ENCODE data around the gene CEP57L1. TPM values are rescaled to one million over a fixed set of nuclear protein-coding genes. Genes with fewer than 3 reads are reported as not detected.

Gene CEP57L1
- total and polyA plus RNA-seq, 2 experiments from 2014 or later = 20.6 to 25.6 TPM

- Histone ChIP-seq H3K36me3 (ENCODE audit: low read depth) (peaks cover 4% of the 10 kb centered on the region; the same call in 1 of the 2 replicates), H3K9me2 (ENCODE audit: insufficient read depth) (no peaks in the 10 kb centered on the region), H4K20me1 (ENCODE audit: insufficient read depth) (no peaks in the 10 kb centered on the region), H2AFZ (no peak overlapping the region), H3K79me2 (ENCODE audit: insufficient read depth) (peaks cover 46% of the 10 kb centered on the region), H3K27ac (no peak overlapping the region), H3F3A (ENCODE audit: insufficient read depth) (peaks cover under 1% of the 10 kb centered on the region; the same call in 1 of the 2 replicates), H3K9ac (no peak overlapping the region), H3K9me3 (ENCODE audit: low read depth) (no peaks in the 10 kb centered on the region), H3K4me1 (ENCODE audit: insufficient read depth) (peaks cover 5% of the 10 kb centered on the region; the same call in 1 of the 2 replicates), H3K27me3 (replicated peaks; ENCODE audit: insufficient read depth) (no peaks in the 10 kb centered on the region), H3K4me2 (ENCODE audit: unreplicated experiment) (no peak overlapping the region), H3K4me3 (no peak overlapping the region)
- in situ Hi-C loops (cut with MboI) = no loop called here
- DNase-seq = no peak
- TF ChIP-seq EZH2 (IDR thresholded peaks at IDR 0.05; ENCODE audit: insufficient read depth, poor library complexity, severe bottlenecking) (no peak), EZH2phosphoT487 (IDR thresholded peaks at IDR 0.05; ENCODE audit: insufficient read depth, low read depth) (no peak)
- WGBS, 2 experiments (ENCODE audit: low coverage in 1 of 2, low lambda C conversion rate in 2 of 2, missing lambda C conversion rate in 2 of 2) = 62 to 76% methylated on average over 5 of the region's 5 CpGs
Observed at GRCh38 chr6:109087661-109088264, 7.5 kb upstream of the CEP57L1 start.

DNA sequence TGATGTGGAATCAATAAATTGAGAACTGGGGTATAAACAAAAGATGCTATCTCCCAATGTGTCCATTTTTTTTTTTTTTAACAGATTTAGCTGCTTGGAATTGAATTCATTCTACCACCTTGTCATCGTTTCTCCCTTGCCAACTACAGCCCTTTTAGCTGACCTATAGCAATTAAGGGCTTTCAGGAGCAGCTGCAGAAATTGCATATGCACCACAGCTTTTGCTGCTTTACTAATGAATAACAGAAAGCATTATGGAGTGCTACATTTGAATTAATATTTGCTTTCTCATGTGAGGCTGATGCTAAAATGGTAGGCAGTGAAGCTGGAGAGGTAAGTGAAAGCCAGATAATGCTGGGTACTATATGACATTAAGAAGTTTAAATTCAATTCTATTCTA lies 6.3 kb upstream of the CEP57L1 start:
- Histone ChIP-seq H3K4me3 (no peak overlapping the region), H2AFZ (no peak overlapping the region), H3K4me2 (ENCODE audit: unreplicated experiment) (no peak overlapping the region), H3K9me2 (ENCODE audit: insufficient read depth) (no peaks in the 10 kb centered on the region), H3F3A (ENCODE audit: insufficient read depth) (0 out of 2 replicates have a peak, but pooled peaks cover 4% of the 10 kb centered on the region), H3K9ac (no peak overlapping the region), H3K4me1 (ENCODE audit: insufficient read depth) (peaks cover 11% of the 10 kb centered on the region; the same call in 1 of the 2 replicates), H3K9me3 (ENCODE audit: low read depth) (no peaks in the 10 kb centered on the region), H3K27ac (no peak overlapping the region), H4K20me1 (ENCODE audit: insufficient read depth) (no peaks in the 10 kb centered on the region), H3K36me3 (ENCODE audit: low read depth) (no peaks in the 10 kb centered on the region), H3K79me2 (ENCODE audit: insufficient read depth) (peaks cover 58% of the 10 kb centered on the region), H3K27me3 (replicated peaks; ENCODE audit: insufficient read depth) (no peaks in the 10 kb centered on the region)
- TF ChIP-seq EZH2 (IDR thresholded peaks at IDR 0.05; ENCODE audit: insufficient read depth, poor library complexity, severe bottlenecking) (no peak), EZH2phosphoT487 (IDR thresholded peaks at IDR 0.05; ENCODE audit: insufficient read depth, low read depth) (no peak)
- WGBS, 2 experiments (ENCODE audit: low coverage in 1 of 2, low lambda C conversion rate in 2 of 2, missing lambda C conversion rate in 2 of 2) = 92% methylated on average over 1 of the region's 1 CpG
- DNase-seq = no peak
- in situ Hi-C loops (cut with MboI) = no loop called here

GRCh38 chr6:109091314-109092024 lies 3.8 kb upstream of the CEP57L1 start:
- DNase-seq = peak; percentile 4
- H4K20me1 ChIP-seq (ENCODE audit: insufficient read depth) = no peaks in the 10 kb centered on the region
- 95 to 97% methylated on average over 5 of the region's 5 CpGs for WGBS, 2 experiments (ENCODE audit: low coverage in 1 of 2, low lambda C conversion rate in 2 of 2, missing lambda C conversion rate in 2 of 2)
- H3K79me2 ChIP-seq (ENCODE audit: insufficient read depth) = peaks cover 59% of the 10 kb centered on the region
- no peak overlapping the region for H3K9ac ChIP-seq
- peak overlapping the region; percentile 95 for H3K4me2 ChIP-seq (ENCODE audit: unreplicated experiment)
- H3K36me3 ChIP-seq (ENCODE audit: low read depth) = no peaks in the 10 kb centered on the region
- TF ChIP-seq EZH2phosphoT487 (IDR thresholded peaks at IDR 0.05; ENCODE audit: insufficient read depth, low read depth) (no peak), EZH2 (IDR thresholded peaks at IDR 0.05; ENCODE audit: insufficient read depth, poor library complexity, severe bottlenecking) (no peak)
- no peak overlapping the region for H3K27ac ChIP-seq
- in situ Hi-C loops (cut with MboI) = no loop called here
- H3F3A ChIP-seq (ENCODE audit: insufficient read depth) = peaks cover 15% of the 10 kb centered on the region; the same call in 1 of the 2 replicates
- 0 out of 2 replicates have a peak overlapping the region, but pooled peaks have one; percentile 91 for H3K4me3 ChIP-seq
- H3K9me2 ChIP-seq (ENCODE audit: insufficient read depth) = no peaks in the 10 kb centered on the region
- H3K9me3 ChIP-seq (ENCODE audit: low read depth) = no peaks in the 10 kb centered on the region
- no peak overlapping the region for H2AFZ ChIP-seq
- H3K4me1 ChIP-seq (ENCODE audit: insufficient read depth) = peaks cover 15% of the 10 kb centered on the region
- H3K27me3 ChIP-seq (replicated peaks; ENCODE audit: insufficient read depth) = no peaks in the 10 kb centered on the region

- Histone ChIP-seq H3K79me2 (ENCODE audit: insufficient read depth) (peaks cover 61% of the 10 kb centered on the region), H3K4me2 (ENCODE audit: unreplicated experiment) (peak overlapping the region; percentile 95), H3K27ac (no peak overlapping the region), H2AFZ (peak overlapping the region; percentile 83; the same call in 1 of the 2 replicates), H3K9ac (peak overlapping the region; percentile 92), H3K9me2 (ENCODE audit: insufficient read depth) (no peaks in the 10 kb centered on the region), H3K36me3 (ENCODE audit: low read depth) (no peaks in the 10 kb centered on the region), H3K27me3 (replicated peaks; ENCODE audit: insufficient read depth) (no peaks in the 10 kb centered on the region), H3K9me3 (ENCODE audit: low read depth) (no peaks in the 10 kb centered on the region), H3K4me3 (peak overlapping the region; percentile 91), H3K4me1 (ENCODE audit: insufficient read depth) (peaks cover 20% of the 10 kb centered on the region), H4K20me1 (ENCODE audit: insufficient read depth) (no peaks in the 10 kb centered on the region; the same call in 1 of the 2 replicates), H3F3A (ENCODE audit: insufficient read depth) (peaks cover 16% of the 10 kb centered on the region; the same call in 1 of the 2 replicates)
- DNase-seq = no peak
- in situ Hi-C loops (cut with MboI) = no loop called here
- WGBS, 2 experiments (ENCODE audit: low coverage in 1 of 2, low lambda C conversion rate in 2 of 2, missing lambda C conversion rate in 2 of 2) = 58 to 63% methylated on average over 1 of the region's 1 CpG
- TF ChIP-seq EZH2 (IDR thresholded peaks at IDR 0.05; ENCODE audit: insufficient read depth, poor library complexity, severe bottlenecking) (no peak), EZH2phosphoT487 (IDR thresholded peaks at IDR 0.05; ENCODE audit: insufficient read depth, low read depth) (no peak)
Observed at GRCh38 chr6:109092074-109092473, 3.2 kb upstream of the CEP57L1 start.
